KMS-11 (cell line): Measurements from ENCODE around the gene ATP5IF1.
A peak's percentile ranks its signal among the peaks of the same experiment; 100 is the strongest.

Source experiments
- H2AFZ ChIP-seq: fragments of 200-600 bp; sonication (generic); 2 replicates; pipeline ENCODE4 v1.6.1; 2016; ENCODE audit warnings: antibody characterized with exemption, mixed run types, low read depth
- H3K27ac ChIP-seq: fragments of 200-600 bp; sonication (generic); 2 replicates; pipeline ENCODE4 v1.6.1; 2016; ENCODE audit warnings: mild to moderate bottlenecking, mixed run types
- H3K27me3 ChIP-seq: fragments of 200-600 bp; sonication (generic); 2 replicates; pipeline ENCODE4 v1.6.1; 2017; ENCODE audit warnings: mild to moderate bottlenecking, low read depth, mixed run types, moderate library complexity; ENCODE audit not compliant: insufficient read depth
- H3K36me3 ChIP-seq: fragments of 200-600 bp; sonication (generic); 2 replicates; pipeline ENCODE4 v1.6.1; 2017; ENCODE audit warnings: mild to moderate bottlenecking, mixed run types; ENCODE audit not compliant: insufficient read depth
- H3K4me1 ChIP-seq: fragments of 200-600 bp; sonication (generic); 2 replicates; pipeline ENCODE4 v1.6.1; 2016; ENCODE audit warnings: mild to moderate bottlenecking, low read depth, mixed run types; ENCODE audit not compliant: poor library complexity, severe bottlenecking
- H3K4me2 ChIP-seq: fragments of 200-600 bp; sonication (generic); 2 replicates; pipeline ENCODE4 v1.7.0; 2016; ENCODE audit warnings: mild to moderate bottlenecking, mixed run types
- H3K4me3 ChIP-seq: fragments of 200-600 bp; sonication (generic); IDR thresholded peaks from 2 replicates; pipeline ENCODE4 v1.6.1; 2017; ENCODE audit warnings: low read depth, low read length, mixed read lengths; ENCODE audit not compliant: insufficient read depth
- H3K79me2 ChIP-seq: fragments of 200-600 bp; sonication (generic); 2 replicates; pipeline ENCODE4 v1.6.1; 2016; ENCODE audit warnings: low read depth, mixed run types; ENCODE audit not compliant: insufficient read depth
- H3K9ac ChIP-seq: fragments of 200-600 bp; sonication (generic); 2 replicates; pipeline ENCODE4 v1.6.1; 2016; ENCODE audit warnings: mild to moderate bottlenecking, mixed run types
- H4K20me1 ChIP-seq: fragments of 200-600 bp; sonication (generic); 2 replicates; pipeline ENCODE4 v1.6.1; 2016; ENCODE audit warnings: mild to moderate bottlenecking, mixed run types; ENCODE audit not compliant: insufficient read depth
- CTCF ChIP-seq: fragments of 200-600 bp; sonication (generic); conservative IDR thresholded peaks from 2 replicates; pipeline ENCODE4 v1.6.1; 2017; ENCODE audit warnings: low read depth, mild to moderate bottlenecking, antibody characterized with exemption, low read length, moderate library complexity, mixed read lengths

The ATP5IF1 gene

GRCh38 chr1:28235755-28236655, at the start of gene ATP5IF1:
Gene ATP5IF1 (plus strand): TSS chr1:28236124. CDS start chr1:28236184, 60 bp downstream.
- Histone ChIP-seq H4K20me1 (no peaks in the 10 kb centered on the region), H3K27me3 (no peaks in the 10 kb centered on the region), H3K4me2 (peak within 1 kb of the TSS; percentile 93), H3K79me2 (peaks cover 34% of the 10 kb centered on the region), H3K36me3 (no peaks in the 10 kb centered on the region), H3K4me3 (peak within 1 kb of the TSS; percentile 83), H3K4me1 (peaks cover 25% of the 10 kb centered on the region), H3K9ac (peak within 1 kb of the TSS; percentile 57), H2AFZ (peak within 1 kb of the TSS; percentile 98), H3K27ac (peak within 1 kb of the TSS; percentile 11; the same call in 1 of the 2 replicates)
- no peak for TF ChIP-seq CTCF

- no peaks in the 10 kb centered on the region for H4K20me1 ChIP-seq
- no peaks in the 10 kb centered on the region for H3K4me1 ChIP-seq
- no peak for TF ChIP-seq CTCF
- H2AFZ ChIP-seq = no peak overlapping the region
- no peaks in the 10 kb centered on the region for H3K36me3 ChIP-seq
- no peaks in the 10 kb centered on the region for H3K79me2 ChIP-seq
- H3K9ac ChIP-seq = no peak overlapping the region
- no peaks in the 10 kb centered on the region for H3K27me3 ChIP-seq
- no peak overlapping the region for H3K4me3 ChIP-seq
- no peak overlapping the region for H3K4me2 ChIP-seq
- H3K27ac ChIP-seq = no peak overlapping the region
These were observed 45.5 kb upstream of the ATP5IF1 start for GRCh38 chr1:28190337-28190979.

- no peak overlapping the region for H3K27ac ChIP-seq
- no peaks in the 10 kb centered on the region for H3K36me3 ChIP-seq
- no peak overlapping the region for H3K4me3 ChIP-seq
- no peak overlapping the region for H2AFZ ChIP-seq
- H3K79me2 ChIP-seq = no peaks in the 10 kb centered on the region
- TF ChIP-seq CTCF = no peak
- no peaks in the 10 kb centered on the region for H4K20me1 ChIP-seq
- no peak overlapping the region for H3K9ac ChIP-seq
- H3K4me1 ChIP-seq = no peaks in the 10 kb centered on the region
- H3K4me2 ChIP-seq = no peak overlapping the region
- H3K27me3 ChIP-seq = no peaks in the 10 kb centered on the region
These were observed 44.8 kb upstream of the ATP5IF1 start for GRCh38 chr1:28190996-28191645.

- Histone ChIP-seq H3K79me2 (no peaks in the 10 kb centered on the region), H3K4me1 (peaks cover 4% of the 10 kb centered on the region), H3K27me3 (no peaks in the 10 kb centered on the region), H3K9ac (no peak overlapping the region), H3K36me3 (no peaks in the 10 kb centered on the region), H3K4me3 (no peak overlapping the region), H3K27ac (no peak overlapping the region), H3K4me2 (no peak overlapping the region), H4K20me1 (no peaks in the 10 kb centered on the region), H2AFZ (no peak overlapping the region)
- no peak for TF ChIP-seq CTCF
These were observed 42.2 kb upstream of the ATP5IF1 start for GRCh38 chr1:28193701-28194161.
